Coronary artery (tissue), 2 donors: Measurements from ENCODE around the gene RIMS4.

Experiments
- DNase-seq: peaks from one replicate; pipeline ENCODE4 v3.0.0-alpha.2; 2017; ENCODE audit warnings: low spot score
- H3K27ac ChIP-seq, 2 donors: fragments of 200-600 bp; sonication (generic); one replicate each; pipeline ENCODE4 v1.5.1; 2016 to 2019
- H3K4me3 ChIP-seq: fragments of 200-600 bp; sonication (generic); 2 replicates; pipeline ENCODE4 v1.5.1; 2016; ENCODE audit warnings: mild to moderate bottlenecking, moderate library complexity
- TF ChIP-seq, protein P1 (sequence below): fragments of 200-600 bp; sonication (generic); IDR thresholded peaks from one replicate; pipeline ENCODE4 v1.5.1; 2019; ENCODE audit warnings: antibody characterized with exemption

The RIMS4 gene

GRCh38 chr20:44819936-44820335 lies 9.6 kb upstream of the RIMS4 start:
- no peak overlapping the region for H3K4me3 ChIP-seq
- H3K27ac ChIP-seq = no peak overlapping the region
- no peak for DNase-seq
- TF ChIP-seq, protein P1, sequence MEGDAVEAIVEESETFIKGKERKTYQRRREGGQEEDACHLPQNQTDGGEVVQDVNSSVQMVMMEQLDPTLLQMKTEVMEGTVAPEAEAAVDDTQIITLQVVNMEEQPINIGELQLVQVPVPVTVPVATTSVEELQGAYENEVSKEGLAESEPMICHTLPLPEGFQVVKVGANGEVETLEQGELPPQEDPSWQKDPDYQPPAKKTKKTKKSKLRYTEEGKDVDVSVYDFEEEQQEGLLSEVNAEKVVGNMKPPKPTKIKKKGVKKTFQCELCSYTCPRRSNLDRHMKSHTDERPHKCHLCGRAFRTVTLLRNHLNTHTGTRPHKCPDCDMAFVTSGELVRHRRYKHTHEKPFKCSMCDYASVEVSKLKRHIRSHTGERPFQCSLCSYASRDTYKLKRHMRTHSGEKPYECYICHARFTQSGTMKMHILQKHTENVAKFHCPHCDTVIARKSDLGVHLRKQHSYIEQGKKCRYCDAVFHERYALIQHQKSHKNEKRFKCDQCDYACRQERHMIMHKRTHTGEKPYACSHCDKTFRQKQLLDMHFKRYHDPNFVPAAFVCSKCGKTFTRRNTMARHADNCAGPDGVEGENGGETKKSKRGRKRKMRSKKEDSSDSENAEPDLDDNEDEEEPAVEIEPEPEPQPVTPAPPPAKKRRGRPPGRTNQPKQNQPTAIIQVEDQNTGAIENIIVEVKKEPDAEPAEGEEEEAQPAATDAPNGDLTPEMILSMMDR = no peak

DNA sequence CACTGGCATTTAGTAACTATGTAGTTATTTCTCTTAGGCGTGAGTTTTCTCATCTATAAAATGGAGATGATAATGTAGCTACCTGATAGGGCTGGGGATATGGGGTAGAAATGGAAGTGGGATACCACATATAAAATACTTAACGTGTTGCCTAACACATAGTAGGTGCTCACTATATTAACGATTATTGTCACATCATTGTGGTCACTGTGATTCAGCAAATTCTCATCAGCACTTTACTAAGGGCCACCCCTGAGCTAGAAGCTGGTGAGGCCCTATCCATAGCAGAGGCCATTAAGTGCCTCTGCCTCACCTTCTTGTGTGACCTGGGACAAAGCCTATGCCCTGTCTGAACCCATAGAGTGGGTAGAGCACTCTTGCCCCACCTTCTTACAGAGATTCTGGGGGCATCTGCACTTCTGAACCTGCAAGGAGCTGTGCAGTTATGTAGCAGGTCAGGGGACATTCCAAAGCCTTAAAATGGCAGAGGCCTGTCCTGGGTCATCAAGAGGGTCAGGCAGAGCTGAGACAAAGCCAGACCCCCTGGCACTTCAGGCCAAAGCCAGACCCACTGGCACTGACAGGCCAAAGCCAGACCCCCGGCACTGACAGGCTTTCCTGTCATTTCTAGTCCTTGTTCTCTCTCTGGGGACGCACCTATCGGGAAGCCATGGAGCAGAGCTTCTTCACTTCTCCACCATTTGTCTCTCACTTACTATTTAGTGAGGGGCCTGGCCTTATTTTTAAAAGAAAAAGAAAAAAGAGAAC lies 7.0 kb upstream of the RIMS4 start:
- TF ChIP-seq, protein P1 = no peak
- no peak overlapping the region for H3K4me3 ChIP-seq
- no peak overlapping the region for H3K27ac ChIP-seq
- no peak for DNase-seq

DNA sequence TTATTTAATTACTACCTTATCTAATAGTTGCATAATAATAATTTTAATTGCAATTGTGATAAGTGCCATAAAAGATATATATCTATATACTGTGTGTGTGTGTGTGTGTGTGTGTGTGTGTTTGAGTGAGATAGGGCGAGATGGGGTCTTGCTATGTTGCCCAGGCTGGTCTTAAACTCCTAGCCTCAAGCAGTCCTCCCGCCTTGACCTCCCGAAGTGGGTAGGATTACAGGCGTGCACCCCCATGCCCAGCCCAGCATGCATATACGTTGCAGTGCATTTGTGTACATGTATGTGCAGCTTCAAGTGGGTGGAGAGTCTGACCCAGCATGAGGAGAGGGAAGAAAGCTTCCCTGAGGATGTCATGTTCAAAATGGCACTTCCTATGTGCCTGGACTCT lies 4.6 kb upstream of the RIMS4 start:
- no peak overlapping the region for H3K4me3 ChIP-seq
- no peak overlapping the region for H3K27ac ChIP-seq
- no peak for DNase-seq
- TF ChIP-seq, protein P1 = no peak

GRCh38 chr20:44811150-44811685 lies 872 bp upstream of the RIMS4 start:
- Histone ChIP-seq H3K27ac (no peak overlapping the region), H3K4me3 (no peak overlapping the region)
- DNase-seq = no peak
- TF ChIP-seq, protein P1 = no peak

- H3K27ac ChIP-seq = no peak overlapping the region
- peak overlapping the region; percentile 64 for H3K4me3 ChIP-seq
- TF ChIP-seq, protein P1 = no peak
- peak; percentile 26 for DNase-seq
Measured at GRCh38 chr20:44810061-44810390, 320 bp downstream of the RIMS4 start.

DNA sequence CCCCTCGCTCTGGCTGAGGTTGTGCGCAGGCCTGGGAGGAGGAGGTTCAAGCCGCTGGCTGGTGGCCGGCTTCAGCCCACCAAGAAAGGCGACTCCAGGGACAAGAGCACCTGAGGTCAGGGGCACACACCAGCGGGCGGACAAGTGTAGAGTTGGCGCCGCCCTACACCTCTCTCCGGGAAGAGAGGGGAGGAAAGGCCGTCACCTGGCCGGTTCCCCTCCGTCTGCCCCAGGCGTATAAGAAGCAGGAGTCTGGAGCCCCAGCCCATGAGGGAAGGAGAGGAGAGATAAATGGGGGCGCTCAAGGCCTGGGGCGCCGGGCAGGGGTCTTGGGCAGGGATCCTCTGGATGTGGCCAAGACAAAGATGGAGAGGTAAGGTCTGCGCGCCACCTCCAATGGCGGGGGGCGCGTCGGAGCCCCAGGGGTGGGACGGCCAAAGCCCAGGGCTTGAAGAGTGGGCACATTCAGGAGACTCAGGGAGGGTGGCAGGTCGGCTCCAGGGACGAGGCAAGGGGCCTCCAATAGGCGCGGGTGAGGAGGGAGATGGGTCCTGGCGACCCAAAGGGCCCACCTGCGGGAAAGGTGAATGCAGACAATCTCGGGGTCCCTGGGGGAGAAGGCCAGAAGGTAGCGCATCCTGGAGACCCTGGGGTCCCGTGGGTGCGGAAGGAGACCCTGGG lies 826 bp downstream of the RIMS4 start:
- DNase-seq = no peak
- TF ChIP-seq, protein P1 = no peak
- peak overlapping the region; percentile 64 for H3K4me3 ChIP-seq
- H3K27ac ChIP-seq = no peak overlapping the region

- no peak overlapping the region for H3K27ac ChIP-seq
- TF ChIP-seq, protein P1 = no peak
- no peak overlapping the region for H3K4me3 ChIP-seq
- no peak for DNase-seq
Measured at GRCh38 chr20:44807684-44808056, 2.7 kb downstream of the RIMS4 start.
